T-helper 1 cell treated with Interleukin-12 subunit alpha and Interleukin-12 subunit beta and Interleukin-4 antibody, amounts not matched to agents 30 μg/mL and 1 μg/mL, for 36 hours (primary cell): ENCODE results near the gene TSR1.
A peak's percentile ranks its signal among the peaks of the same experiment; 100 is the strongest.

ENCODE experiments used
- H3K27ac Mint-ChIP-seq: one replicate; pipeline ENCODE4 v1.8.0; 2021; ENCODE audit warnings: mild to moderate bottlenecking, mixed read lengths
- H3K27me3 Mint-ChIP-seq: one replicate; pipeline ENCODE4 v1.8.0; 2021; ENCODE audit warnings: low read depth, mixed read lengths
- H3K36me3 Mint-ChIP-seq: one replicate; pipeline ENCODE4 v1.8.0; 2021; ENCODE audit warnings: low read depth, mixed read lengths
- H3K4me1 Mint-ChIP-seq: one replicate; pipeline ENCODE4 v1.8.0; 2021; ENCODE audit warnings: low read depth, mixed read lengths
- H3K4me3 Mint-ChIP-seq: one replicate; pipeline ENCODE4 v1.8.0; 2021; ENCODE audit warnings: mild to moderate bottlenecking, moderate library complexity, mixed read lengths
- H3K9me3 Mint-ChIP-seq: one replicate; pipeline ENCODE4 v1.8.0; 2021; ENCODE audit warnings: mixed read lengths

Gene TSR1

GRCh38 chr17:2362416-2362815 lies 26.2 kb upstream of the TSR1 start:
- H3K4me3 Mint-ChIP-seq = no peak overlapping the region
- H3K9me3 Mint-ChIP-seq = no peaks in the 10 kb centered on the region
- H3K36me3 Mint-ChIP-seq = peaks cover 3% of the 10 kb centered on the region
- H3K4me1 Mint-ChIP-seq = no peaks in the 10 kb centered on the region
- peak overlapping the region; percentile 59 for H3K27ac Mint-ChIP-seq
- no peaks in the 10 kb centered on the region for H3K27me3 Mint-ChIP-seq

- no peak overlapping the region for H3K4me3 Mint-ChIP-seq
- H3K4me1 Mint-ChIP-seq = no peaks in the 10 kb centered on the region
- no peak overlapping the region for H3K27ac Mint-ChIP-seq
- peaks cover 3% of the 10 kb centered on the region for H3K36me3 Mint-ChIP-seq
- H3K27me3 Mint-ChIP-seq = no peaks in the 10 kb centered on the region
- no peaks in the 10 kb centered on the region for H3K9me3 Mint-ChIP-seq
These were observed 25.8 kb upstream of the TSR1 start for GRCh38 chr17:2362016-2362415.

- peaks cover 3% of the 10 kb centered on the region for H3K36me3 Mint-ChIP-seq
- H3K4me1 Mint-ChIP-seq = no peaks in the 10 kb centered on the region
- H3K27me3 Mint-ChIP-seq = no peaks in the 10 kb centered on the region
- H3K4me3 Mint-ChIP-seq = no peak overlapping the region
- no peaks in the 10 kb centered on the region for H3K9me3 Mint-ChIP-seq
- H3K27ac Mint-ChIP-seq = no peak overlapping the region
These were observed 24.9 kb upstream of the TSR1 start for GRCh38 chr17:2361010-2361760.

- no peaks in the 10 kb centered on the region for H3K9me3 Mint-ChIP-seq
These were observed 21.7 kb upstream of the TSR1 start for GRCh38 chr17:2357931-2358434.

DNA sequence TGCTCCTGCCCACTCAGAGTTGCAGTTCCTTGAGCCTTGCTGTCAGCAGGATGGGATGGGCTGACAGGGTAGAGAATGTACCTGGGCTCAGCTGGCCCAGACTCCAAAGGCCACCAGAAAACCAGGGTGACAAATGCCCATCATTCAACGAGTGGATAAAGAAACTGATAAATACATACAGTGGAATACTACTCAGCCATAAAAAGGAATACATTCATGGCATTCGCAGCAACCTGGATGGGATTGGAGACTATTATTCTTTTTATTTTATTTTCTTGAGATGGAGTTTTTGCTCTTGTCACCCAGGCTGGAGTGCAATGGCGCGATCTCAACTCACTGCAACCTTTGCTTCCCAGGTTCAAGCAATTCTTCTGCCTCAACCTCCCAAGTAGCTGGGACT lies 21.0 kb upstream of the TSR1 start:
- H3K4me3 Mint-ChIP-seq = no peak overlapping the region
- H3K27ac Mint-ChIP-seq = no peak overlapping the region
- no peaks in the 10 kb centered on the region for H3K36me3 Mint-ChIP-seq

More at GRCh38 chr17:2357931-2358434, 21.7 kb upstream of the TSR1 start:
- H3K4me1 Mint-ChIP-seq = peaks cover 13% of the 10 kb centered on the region
- H3K4me3 Mint-ChIP-seq = no peak overlapping the region
- no peak overlapping the region for H3K27ac Mint-ChIP-seq
- peaks cover 3% of the 10 kb centered on the region for H3K36me3 Mint-ChIP-seq
- no peaks in the 10 kb centered on the region for H3K27me3 Mint-ChIP-seq

GRCh38 chr17:2354311-2354710 lies 18.1 kb upstream of the TSR1 start:
- Mint-ChIP-seq H3K9me3 (no peaks in the 10 kb centered on the region), H3K4me1 (peaks cover 14% of the 10 kb centered on the region), H3K36me3 (no peaks in the 10 kb centered on the region), H3K4me3 (no peak overlapping the region), H3K27me3 (no peaks in the 10 kb centered on the region), H3K27ac (peak overlapping the region; percentile 75)

More for the DNA sequence above, 21.0 kb upstream of the TSR1 start:
- Mint-ChIP-seq H3K4me1 (peaks cover 14% of the 10 kb centered on the region), H3K9me3 (no peaks in the 10 kb centered on the region), H3K27me3 (no peaks in the 10 kb centered on the region)

GRCh38 chr17:2351269-2351668 lies 15.0 kb upstream of the TSR1 start:
- Mint-ChIP-seq H3K9me3 (no peaks in the 10 kb centered on the region), H3K4me3 (no peak overlapping the region), H3K4me1 (peaks cover 14% of the 10 kb centered on the region), H3K27me3 (no peaks in the 10 kb centered on the region), H3K36me3 (no peaks in the 10 kb centered on the region), H3K27ac (no peak overlapping the region)

GRCh38 chr17:2347805-2348685 lies 11.8 kb upstream of the TSR1 start:
- Mint-ChIP-seq H3K4me3 (no peak overlapping the region), H3K27ac (no peak overlapping the region), H3K27me3 (no peaks in the 10 kb centered on the region), H3K4me1 (peaks cover 1% of the 10 kb centered on the region), H3K9me3 (no peaks in the 10 kb centered on the region), H3K36me3 (peaks cover 8% of the 10 kb centered on the region)

GRCh38 chr17:2346475-2346874 lies 10.2 kb upstream of the TSR1 start:
- peaks cover 12% of the 10 kb centered on the region for H3K36me3 Mint-ChIP-seq
- H3K4me3 Mint-ChIP-seq = no peak overlapping the region
- no peaks in the 10 kb centered on the region for H3K9me3 Mint-ChIP-seq
- H3K27ac Mint-ChIP-seq = no peak overlapping the region
- H3K27me3 Mint-ChIP-seq = no peaks in the 10 kb centered on the region
- H3K4me1 Mint-ChIP-seq = no peaks in the 10 kb centered on the region

DNA sequence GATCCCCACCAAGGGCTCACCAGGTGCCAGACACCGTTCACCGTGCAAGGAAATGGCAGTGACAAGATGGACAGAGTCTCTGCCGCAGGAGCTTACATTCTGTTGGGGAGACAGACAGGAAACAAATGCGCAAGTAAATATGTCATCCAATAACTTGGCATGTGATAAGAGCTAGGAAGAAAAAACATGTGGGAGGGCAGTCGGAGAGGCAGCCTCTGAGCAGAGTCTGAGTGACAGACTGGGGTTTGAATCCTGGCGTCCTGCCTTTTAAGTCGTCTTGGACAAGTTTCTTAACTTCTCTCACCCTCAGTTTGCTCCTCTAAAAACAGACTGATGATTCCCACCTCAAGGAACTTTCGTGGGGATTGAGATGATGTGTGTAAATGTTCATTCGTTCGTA lies 8.3 kb upstream of the TSR1 start:
- Mint-ChIP-seq H3K27ac (no peak overlapping the region), H3K36me3 (peaks cover 12% of the 10 kb centered on the region), H3K4me1 (no peaks in the 10 kb centered on the region), H3K27me3 (no peaks in the 10 kb centered on the region), H3K4me3 (no peak overlapping the region), H3K9me3 (no peaks in the 10 kb centered on the region)

DNA sequence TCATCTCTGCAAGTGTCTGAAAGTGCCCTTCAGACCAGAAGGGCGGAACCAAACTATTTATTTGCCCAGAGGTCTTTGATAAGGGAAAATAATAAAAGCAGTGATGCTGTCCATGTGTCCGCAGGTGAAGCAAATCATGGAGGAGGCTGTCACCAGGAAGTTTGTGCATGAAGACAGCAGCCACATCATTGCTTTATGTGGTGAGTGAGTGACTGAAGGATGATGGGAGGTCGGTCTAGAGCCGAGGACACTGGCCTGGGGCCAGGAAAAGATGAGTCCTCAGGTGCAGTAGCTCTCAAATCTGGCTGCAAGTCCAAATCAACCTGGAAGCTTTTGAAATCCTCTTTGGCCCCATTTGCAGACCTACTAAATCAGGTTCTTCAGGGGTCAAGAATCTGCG lies 7.2 kb upstream of the TSR1 start:
- no peak overlapping the region for H3K4me3 Mint-ChIP-seq
- H3K27me3 Mint-ChIP-seq = no peaks in the 10 kb centered on the region
- no peaks in the 10 kb centered on the region for H3K4me1 Mint-ChIP-seq
- H3K36me3 Mint-ChIP-seq = peaks cover 12% of the 10 kb centered on the region
- no peaks in the 10 kb centered on the region for H3K9me3 Mint-ChIP-seq
- H3K27ac Mint-ChIP-seq = no peak overlapping the region

GRCh38 chr17:2338315-2338657 lies 2.0 kb upstream of the TSR1 start:
- H3K27ac Mint-ChIP-seq = peak overlapping the region; percentile 62
- H3K36me3 Mint-ChIP-seq = peaks cover 4% of the 10 kb centered on the region
- H3K9me3 Mint-ChIP-seq = no peaks in the 10 kb centered on the region
- H3K4me1 Mint-ChIP-seq = peaks cover 21% of the 10 kb centered on the region
- H3K4me3 Mint-ChIP-seq = peak overlapping the region; percentile 67
- no peaks in the 10 kb centered on the region for H3K27me3 Mint-ChIP-seq

GRCh38 chr17:2337544-2338314 lies 1.5 kb upstream of the TSR1 start:
- peak overlapping the region; percentile 62 for H3K27ac Mint-ChIP-seq
- no peaks in the 10 kb centered on the region for H3K9me3 Mint-ChIP-seq
- peaks cover 21% of the 10 kb centered on the region for H3K4me1 Mint-ChIP-seq
- H3K27me3 Mint-ChIP-seq = no peaks in the 10 kb centered on the region
- peak overlapping the region; percentile 69 for H3K4me3 Mint-ChIP-seq
- H3K36me3 Mint-ChIP-seq = peaks cover 4% of the 10 kb centered on the region

DNA sequence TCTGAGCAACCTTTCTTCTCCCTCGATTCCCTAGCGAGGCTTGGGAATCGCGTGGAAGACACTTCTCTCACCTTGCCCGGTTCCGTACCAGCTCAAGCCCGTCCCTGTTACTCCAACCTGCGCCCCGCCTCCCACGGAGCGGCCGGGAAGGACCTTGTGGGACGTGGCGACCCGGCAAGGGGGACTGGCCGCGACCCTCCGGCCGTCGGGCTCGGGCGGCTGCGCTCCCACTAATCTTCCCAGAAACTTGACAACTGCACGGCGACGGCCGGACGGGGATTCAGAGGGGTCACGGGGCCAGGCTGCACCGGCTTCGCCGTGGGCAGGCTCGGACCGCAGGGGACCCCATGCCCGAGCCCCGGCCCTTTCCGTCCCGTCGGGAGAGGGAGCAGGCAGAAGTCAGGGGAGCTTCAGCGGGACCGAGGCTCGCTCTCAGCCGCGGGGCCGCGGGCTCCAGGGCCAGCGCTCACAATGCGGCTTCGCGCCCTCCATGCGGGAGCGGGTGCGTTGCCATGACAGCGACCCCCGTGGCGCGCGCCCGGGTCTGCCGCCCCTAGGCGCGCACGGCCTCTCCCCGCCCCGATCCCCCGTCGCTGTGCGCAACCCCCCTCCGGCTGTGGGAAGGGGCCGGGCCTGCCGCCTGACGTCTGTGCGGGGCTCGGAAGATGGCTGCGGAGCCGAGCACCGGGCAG lies 741 bp upstream of the TSR1 start, which contains the start of gene SGSM2:
SGSM2 (plus strand) TSS at position 650 of the 692 bp plus-strand sequence. CDS start 188 bp downstream, outside the sequence.
- Mint-ChIP-seq H3K9me3 (no peaks in the 10 kb centered on the region), H3K4me1 (peaks cover 21% of the 10 kb centered on the region), H3K4me3 (peak within 1 kb of the TSS; percentile 100), H3K27me3 (no peaks in the 10 kb centered on the region), H3K36me3 (peaks cover 4% of the 10 kb centered on the region), H3K27ac (peak within 1 kb of the TSS; percentile 92)
